ENCODE data around the gene DAAM1.

DNA sequence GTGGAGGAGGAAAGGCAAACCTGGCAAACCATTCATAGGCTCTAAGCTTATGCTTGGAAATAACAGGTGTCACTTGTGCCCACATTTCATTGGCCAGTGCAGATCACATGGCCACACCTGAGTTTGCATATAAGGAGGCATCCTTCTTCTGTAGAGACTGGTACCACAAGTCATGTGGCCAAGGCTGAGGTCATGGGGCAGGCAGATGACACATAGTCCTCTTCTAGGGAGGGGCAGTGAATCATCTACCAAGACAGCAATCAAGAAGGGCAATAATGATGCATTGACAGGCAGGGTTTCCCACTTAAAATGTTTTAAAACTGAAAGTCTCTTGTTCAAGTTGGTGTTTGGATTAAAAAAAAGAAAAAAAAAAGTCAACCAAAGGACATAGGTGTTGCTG, 77.3 kb downstream of the DAAM1 start:
- TF ChIP-seq, protein P1, sequence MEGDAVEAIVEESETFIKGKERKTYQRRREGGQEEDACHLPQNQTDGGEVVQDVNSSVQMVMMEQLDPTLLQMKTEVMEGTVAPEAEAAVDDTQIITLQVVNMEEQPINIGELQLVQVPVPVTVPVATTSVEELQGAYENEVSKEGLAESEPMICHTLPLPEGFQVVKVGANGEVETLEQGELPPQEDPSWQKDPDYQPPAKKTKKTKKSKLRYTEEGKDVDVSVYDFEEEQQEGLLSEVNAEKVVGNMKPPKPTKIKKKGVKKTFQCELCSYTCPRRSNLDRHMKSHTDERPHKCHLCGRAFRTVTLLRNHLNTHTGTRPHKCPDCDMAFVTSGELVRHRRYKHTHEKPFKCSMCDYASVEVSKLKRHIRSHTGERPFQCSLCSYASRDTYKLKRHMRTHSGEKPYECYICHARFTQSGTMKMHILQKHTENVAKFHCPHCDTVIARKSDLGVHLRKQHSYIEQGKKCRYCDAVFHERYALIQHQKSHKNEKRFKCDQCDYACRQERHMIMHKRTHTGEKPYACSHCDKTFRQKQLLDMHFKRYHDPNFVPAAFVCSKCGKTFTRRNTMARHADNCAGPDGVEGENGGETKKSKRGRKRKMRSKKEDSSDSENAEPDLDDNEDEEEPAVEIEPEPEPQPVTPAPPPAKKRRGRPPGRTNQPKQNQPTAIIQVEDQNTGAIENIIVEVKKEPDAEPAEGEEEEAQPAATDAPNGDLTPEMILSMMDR (IDR thresholded peaks at IDR 0.05), result no peak
- TF ChIP-seq EP300 (IDR thresholded peaks at IDR 0.05) (no peak), POLR2A (IDR thresholded peaks at IDR 0.05) (no peak)
